ENCODE results near the gene ARMH3. TPM values are rescaled to one million over a fixed set of nuclear protein-coding genes. Genes with fewer than 3 reads are reported as not detected.

The ARMH3 gene
- total RNA-seq, 5 donors from 2014 or later (not counting 1 experiment from before 2014, with no cell fraction given): 26.4 to 30.0 (median 27.2) TPM

DNA sequence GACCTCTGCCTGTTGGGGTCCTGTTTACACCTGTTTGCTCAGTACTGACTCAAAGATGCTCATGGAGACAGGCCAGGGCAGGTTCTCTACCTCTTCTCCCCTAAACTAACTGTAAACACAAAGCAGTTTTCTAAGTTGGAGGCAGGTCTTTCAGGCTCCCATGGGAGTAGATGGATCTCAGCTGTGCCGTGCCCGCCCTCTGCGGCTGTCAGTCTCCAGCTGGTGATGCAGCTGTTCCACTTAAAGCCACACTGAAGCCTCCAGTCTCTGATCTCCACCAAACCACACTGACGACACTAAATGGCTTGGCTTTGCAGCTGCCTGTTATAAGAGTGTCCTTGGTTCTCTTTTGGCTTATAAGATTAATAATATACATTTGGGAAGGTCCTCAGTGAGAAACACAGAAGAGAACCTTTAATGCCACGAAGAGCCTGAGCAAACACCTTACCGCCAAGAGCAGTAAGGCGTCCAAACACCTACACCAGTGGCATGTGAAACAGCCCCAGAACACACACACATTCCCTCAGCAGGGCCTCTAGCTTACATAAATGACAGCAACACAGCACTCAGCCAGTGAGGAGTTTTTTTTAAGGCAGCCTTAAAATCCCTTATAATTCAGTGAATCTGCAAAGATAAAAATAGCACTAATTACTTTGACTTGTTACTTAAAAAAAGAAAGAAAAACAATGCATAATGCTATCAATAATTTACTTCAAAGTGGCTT, 152.0 kb downstream of the ARMH3 start:
- DNase-seq: peak in 1 of 35 experiments; percentile 16
- POLR2A ChIA-PET: no interaction called here
- H3K27me3 Mint-ChIP-seq: no peaks in the 10 kb centered on the region
- Histone ChIP-seq H3K4me1 (ENCODE audit: control insufficient read depth in 1 of 2, extremely low read depth in 1 of 2, insufficient read depth in 2 of 2, low read length in 2 of 2) (peaks cover 0 to 2% of the 10 kb centered on the region in 2 experiments), H3K27ac (ENCODE audit: low read length) (no peak overlapping the region), H3K4me3 (ENCODE audit: control insufficient read depth in 1 of 2, extremely low read depth in 1 of 2, low read length in 1 of 2) (no peak overlapping the region), H3K27me3 (replicated peaks in 1 of 2; ENCODE audit: control insufficient read depth in 2 of 2, extremely low read depth in 1 of 2, insufficient read depth in 2 of 2, low read length in 1 of 2) (no peaks in the 10 kb centered on the region), H3K9me3 (no peaks in the 10 kb centered on the region), H3K36me3 (ENCODE audit: control insufficient read depth in 2 of 2, extremely low read depth in 1 of 2, insufficient read depth in 1 of 2, low read length in 1 of 2) (peaks cover 0 to 7% of the 10 kb centered on the region in 2 donors)
- H3K9me3 Mint-ChIP-seq: no peaks in the 10 kb centered on the region
- 86% methylated on average over 2 of the region's 7 CpGs for WGBS (ENCODE audit: insufficient coverage)
- no peak overlapping the region for H3K4me3 Mint-ChIP-seq
- peaks cover 30% of the 10 kb centered on the region for H3K36me3 Mint-ChIP-seq
- peaks cover 6 to 19% (median 10%) of the 10 kb centered on the region in 3 donors for H3K4me1 Mint-ChIP-seq
- CTCF ChIA-PET: no interaction called here
- ATAC-seq (replicated peaks in 1 of 4): no peak
- no peak overlapping the region for H3K27ac Mint-ChIP-seq

DNA sequence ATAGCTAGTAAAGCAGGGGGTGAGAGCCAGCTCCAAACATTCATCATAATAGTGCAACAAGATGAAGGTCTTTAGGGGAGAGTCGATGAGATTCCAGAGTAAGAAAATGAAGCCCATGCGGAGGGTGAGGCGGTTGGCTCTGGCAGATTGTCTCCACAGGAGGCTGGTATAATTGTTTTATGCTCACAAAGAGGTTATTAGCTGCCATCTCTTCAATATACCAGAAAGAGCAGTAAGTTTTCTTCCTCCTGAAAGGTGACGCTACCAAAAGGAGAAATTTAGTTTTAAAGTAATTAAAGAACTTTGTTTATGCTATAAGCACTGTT, 153.2 kb downstream of the ARMH3 start:
- no peaks in the 10 kb centered on the region for H3K27me3 Mint-ChIP-seq
- Histone ChIP-seq H3K4me1 (ENCODE audit: control insufficient read depth in 1 of 2, extremely low read depth in 1 of 2, insufficient read depth in 2 of 2, low read length in 2 of 2) (peaks cover 0 to 2% of the 10 kb centered on the region in 2 experiments), H3K27ac (ENCODE audit: low read length) (no peak overlapping the region), H3K9me3 (no peaks in the 10 kb centered on the region), H3K27me3 (replicated peaks in 1 of 2; ENCODE audit: control insufficient read depth in 2 of 2, extremely low read depth in 1 of 2, insufficient read depth in 2 of 2, low read length in 1 of 2) (no peaks in the 10 kb centered on the region), H3K4me3 (ENCODE audit: control insufficient read depth in 1 of 2, extremely low read depth in 1 of 2, low read length in 1 of 2) (no peak overlapping the region), H3K36me3 (ENCODE audit: control insufficient read depth in 2 of 2, extremely low read depth in 1 of 2, insufficient read depth in 1 of 2, low read length in 1 of 2) (peaks cover 0 to 7% of the 10 kb centered on the region in 2 donors)
- H3K4me1 Mint-ChIP-seq: peaks cover 6 to 19% (median 10%) of the 10 kb centered on the region in 3 donors
- ChIA-PET POLR2A (no interaction called here), CTCF (no interaction called here)
- no CpG with 5 or more reads among the region's 4 CpGs for WGBS (ENCODE audit: insufficient coverage)
- H3K27ac Mint-ChIP-seq: no peak overlapping the region
- DNase-seq (no peak), ATAC-seq (replicated peaks in 1 of 4) (no peak)
- no peaks in the 10 kb centered on the region for H3K9me3 Mint-ChIP-seq
- H3K36me3 Mint-ChIP-seq: peaks cover 30% of the 10 kb centered on the region
- no peak overlapping the region for H3K4me3 Mint-ChIP-seq

DNA sequence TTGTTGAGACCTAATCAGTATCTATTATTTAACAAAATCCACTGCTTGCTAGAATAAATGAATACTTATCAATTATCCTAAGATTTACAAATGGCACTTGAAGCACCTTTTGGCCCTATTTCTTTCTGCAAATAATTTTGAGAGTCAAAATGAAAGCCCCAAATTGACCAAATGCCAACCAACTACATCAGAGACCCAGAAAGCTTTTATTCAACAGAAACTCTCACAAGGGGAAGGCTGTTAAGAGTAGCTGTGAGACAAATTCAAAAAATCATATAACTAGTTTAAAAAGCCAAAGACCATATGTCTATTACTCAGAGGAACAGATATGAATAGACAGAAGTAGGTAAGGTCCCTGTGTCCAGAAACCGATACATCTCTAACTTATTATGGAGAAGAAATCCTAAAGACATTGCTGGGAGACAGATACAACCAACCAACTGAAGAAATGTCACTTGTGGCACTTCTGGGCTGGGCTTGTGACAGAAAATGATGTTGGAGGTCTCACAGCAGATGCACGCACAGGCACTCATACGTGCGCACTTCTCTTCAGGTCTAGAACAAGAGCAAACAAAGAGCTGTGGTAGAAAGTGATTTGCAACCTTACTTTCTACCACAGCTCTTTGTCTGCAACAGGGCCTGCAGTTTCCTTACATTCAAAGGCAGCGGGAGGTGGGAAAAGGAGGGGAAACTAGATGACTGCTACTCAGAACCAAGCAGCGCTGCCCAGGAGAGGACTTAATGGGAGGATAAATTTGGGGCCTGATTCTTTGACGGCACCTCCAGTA, 153.7 kb downstream of the ARMH3 start:
- Mint-ChIP-seq H3K9me3 (no peaks in the 10 kb centered on the region), H3K4me3 (no peak overlapping the region), H3K27ac (no peak overlapping the region), H3K4me1 (peaks cover 6 to 22% (median 12%) of the 10 kb centered on the region in 3 donors), H3K27me3 (no peaks in the 10 kb centered on the region), H3K36me3 (peaks cover 30% of the 10 kb centered on the region)
- DNase-seq (no peak), ATAC-seq (replicated peaks in 1 of 4) (no peak)
- Histone ChIP-seq H3K4me3 (ENCODE audit: control insufficient read depth in 1 of 2, extremely low read depth in 1 of 2, low read length in 1 of 2) (no peak overlapping the region), H3K9me3 (no peaks in the 10 kb centered on the region), H3K36me3 (ENCODE audit: control insufficient read depth in 2 of 2, extremely low read depth in 1 of 2, insufficient read depth in 1 of 2, low read length in 1 of 2) (peaks cover 0 to 7% of the 10 kb centered on the region in 2 donors), H3K27ac (ENCODE audit: low read length) (no peak overlapping the region), H3K4me1 (ENCODE audit: control insufficient read depth in 1 of 2, extremely low read depth in 1 of 2, insufficient read depth in 2 of 2, low read length in 2 of 2) (peaks cover 0 to 2% of the 10 kb centered on the region in 2 experiments), H3K27me3 (replicated peaks in 1 of 2; ENCODE audit: control insufficient read depth in 2 of 2, extremely low read depth in 1 of 2, insufficient read depth in 2 of 2, low read length in 1 of 2) (no peaks in the 10 kb centered on the region)
- 100% methylated on average over 1 of the region's 7 CpGs for WGBS (ENCODE audit: insufficient coverage)
- CTCF ChIA-PET: no interaction called here
- POLR2A ChIA-PET: interaction anchor here in 1 of 2 donors (0.6 kb wide), 1 partner anchor 15 kb away, joined by 6 read pairs; no protein-coding TSS in a partner anchor

DNA sequence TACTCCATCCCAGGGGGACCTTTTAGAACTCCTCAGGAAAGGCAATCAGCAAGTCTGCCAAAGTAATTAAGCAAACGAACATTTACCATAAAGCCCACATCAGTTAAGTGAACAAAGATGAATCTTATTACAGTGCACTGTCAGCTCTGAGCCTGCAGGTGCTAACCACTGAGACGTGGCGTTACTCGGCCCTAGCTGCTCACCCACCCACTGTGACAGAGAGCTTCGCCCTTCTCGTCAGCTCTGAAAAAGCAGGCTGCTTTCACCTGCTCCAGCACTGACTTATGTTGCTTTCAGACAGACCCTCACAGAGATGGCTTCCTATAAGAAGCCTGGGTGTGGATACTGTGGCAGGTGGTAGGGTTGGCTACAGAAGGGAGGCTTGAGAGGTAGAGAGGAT, 154.6 kb downstream of the ARMH3 start:
- Histone ChIP-seq H3K27me3 (replicated peaks in 1 of 2; ENCODE audit: control insufficient read depth in 2 of 2, extremely low read depth in 1 of 2, insufficient read depth in 2 of 2, low read length in 1 of 2) (no peaks in the 10 kb centered on the region), H3K9me3 (no peaks in the 10 kb centered on the region), H3K4me3 (ENCODE audit: control insufficient read depth in 1 of 2, extremely low read depth in 1 of 2, low read length in 1 of 2) (no peak overlapping the region), H3K4me1 (ENCODE audit: control insufficient read depth in 1 of 2, extremely low read depth in 1 of 2, insufficient read depth in 2 of 2, low read length in 2 of 2) (no peaks in the 10 kb centered on the region), H3K27ac (ENCODE audit: low read length) (no peak overlapping the region), H3K36me3 (ENCODE audit: control insufficient read depth in 2 of 2, extremely low read depth in 1 of 2, insufficient read depth in 1 of 2, low read length in 1 of 2) (peaks cover 0 to 7% of the 10 kb centered on the region in 2 donors)
- Mint-ChIP-seq H3K4me1 (peaks cover 8 to 23% (median 10%) of the 10 kb centered on the region in 3 donors), H3K36me3 (peaks cover 28% of the 10 kb centered on the region), H3K9me3 (no peaks in the 10 kb centered on the region), H3K27ac (no peak overlapping the region), H3K27me3 (no peaks in the 10 kb centered on the region), H3K4me3 (no peak overlapping the region)
- no peak for ATAC-seq (replicated peaks in 1 of 4)
- ChIA-PET CTCF (no interaction called here), POLR2A (no interaction called here)
- 67% methylated on average over 5 of the region's 6 CpGs for WGBS (ENCODE audit: insufficient coverage)
- DNase-seq: peak in 1 of 35 experiments; percentile 9

DNA sequence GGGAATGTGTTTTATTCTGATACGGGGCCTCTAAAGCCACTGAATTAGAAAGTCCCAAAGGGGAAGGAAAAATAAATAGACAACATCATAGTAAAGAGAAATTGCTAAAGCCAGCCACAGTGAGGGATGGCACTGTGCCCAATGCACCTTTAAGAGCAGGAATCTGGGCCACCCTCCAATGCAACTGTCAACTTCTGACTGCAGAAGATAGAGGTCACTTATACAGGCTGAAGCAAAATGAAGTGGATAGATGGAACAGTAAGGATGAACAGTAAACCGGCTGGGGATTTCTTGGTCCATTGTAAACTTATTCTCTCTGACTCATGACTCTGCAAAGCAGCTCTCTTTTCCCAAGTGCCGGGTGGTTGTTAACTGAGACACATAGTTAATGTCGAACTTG, 158.3 kb downstream of the ARMH3 start:
- ChIA-PET POLR2A (no interaction called here), CTCF (interaction anchor here (0.6 to 2.7 kb wide), 7 partner anchors 8 to 292 kb away, joined by 3 to 10 read pairs (median 3); no protein-coding TSS in a partner anchor)
- Histone ChIP-seq H3K4me1 (ENCODE audit: control insufficient read depth in 1 of 2, extremely low read depth in 1 of 2, insufficient read depth in 2 of 2, low read length in 2 of 2) (no peaks in the 10 kb centered on the region), H3K4me3 (ENCODE audit: control insufficient read depth in 1 of 2, extremely low read depth in 1 of 2, low read length in 1 of 2) (no peak overlapping the region), H3K27me3 (replicated peaks in 1 of 2; ENCODE audit: control insufficient read depth in 2 of 2, extremely low read depth in 1 of 2, insufficient read depth in 2 of 2, low read length in 1 of 2) (no peaks in the 10 kb centered on the region), H3K36me3 (ENCODE audit: control insufficient read depth in 2 of 2, extremely low read depth in 1 of 2, insufficient read depth in 1 of 2, low read length in 1 of 2) (peaks cover 0 to 5% of the 10 kb centered on the region in 2 donors), H3K9me3 (no peaks in the 10 kb centered on the region), H3K27ac (ENCODE audit: low read length) (no peak overlapping the region)
- Mint-ChIP-seq H3K9me3 (no peaks in the 10 kb centered on the region), H3K27me3 (no peaks in the 10 kb centered on the region), H3K36me3 (peaks cover 14% of the 10 kb centered on the region), H3K4me1 (peaks cover 7 to 18% (median 8%) of the 10 kb centered on the region in 3 donors), H3K4me3 (no peak overlapping the region), H3K27ac (no peak overlapping the region)
- no peak for DNase-seq
- no peak for ATAC-seq (replicated peaks in 1 of 4)
- WGBS (ENCODE audit: insufficient coverage): no CpG with 5 or more reads among the region's 4 CpGs

DNA sequence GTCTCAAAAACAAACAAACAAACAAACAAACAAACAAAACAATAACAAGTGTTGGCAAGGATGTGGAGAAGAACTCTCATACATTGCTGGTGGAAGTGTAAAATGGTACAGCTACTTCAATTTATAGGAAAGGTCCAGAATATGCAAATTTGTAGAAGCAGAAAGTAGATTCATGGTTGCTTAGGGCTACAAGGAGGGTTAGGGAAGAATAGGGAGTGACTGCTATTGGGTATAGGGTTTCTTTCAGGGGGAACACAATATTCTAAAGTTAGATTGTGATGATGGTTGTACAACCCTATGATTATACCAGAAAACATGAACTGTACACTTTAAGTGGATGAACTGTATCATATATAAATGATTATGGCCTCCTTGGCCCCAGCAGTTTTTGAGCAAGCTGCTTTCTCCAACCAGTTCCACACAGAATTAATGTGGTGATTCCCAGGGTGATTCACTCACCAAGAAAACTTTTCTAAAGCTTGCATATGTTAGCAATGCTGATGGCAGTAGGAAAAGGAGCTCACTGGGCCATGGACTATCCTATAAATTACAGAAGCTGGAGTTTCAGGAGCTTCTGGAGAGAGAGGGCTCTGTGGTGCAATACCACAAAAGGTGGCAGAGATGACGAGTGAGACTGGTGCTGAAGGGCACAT, 159.6 kb downstream of the ARMH3 start:
- Mint-ChIP-seq H3K27me3 (no peaks in the 10 kb centered on the region), H3K36me3 (peaks cover 4% of the 10 kb centered on the region), H3K4me3 (no peak overlapping the region), H3K4me1 (peaks cover 7 to 15% (median 8%) of the 10 kb centered on the region in 3 donors), H3K9me3 (no peaks in the 10 kb centered on the region), H3K27ac (peak overlapping the region in 1 of 2 donors; percentile 36)
- H3K36me3 ChIP-seq (ENCODE audit: control insufficient read depth in 2 of 2, extremely low read depth in 1 of 2, insufficient read depth in 1 of 2, low read length in 1 of 2): no peaks in the 10 kb centered on the region
- CTCF ChIA-PET: interaction anchor here in 1 of 2 donors (2.7 kb wide), 1 partner anchor 7 kb away, joined by 10 read pairs; no protein-coding TSS in a partner anchor
- no peaks in the 10 kb centered on the region for H3K27me3 ChIP-seq (replicated peaks in 1 of 2; ENCODE audit: control insufficient read depth in 2 of 2, extremely low read depth in 1 of 2, insufficient read depth in 2 of 2, low read length in 1 of 2)
- WGBS (ENCODE audit: insufficient coverage): 80% methylated on average over 1 of the region's 1 CpG
- no peak overlapping the region for H3K4me3 ChIP-seq (ENCODE audit: control insufficient read depth in 1 of 2, extremely low read depth in 1 of 2, low read length in 1 of 2)
- ATAC-seq (replicated peaks in 1 of 4): no peak
- H3K4me1 ChIP-seq (ENCODE audit: control insufficient read depth in 1 of 2, extremely low read depth in 1 of 2, insufficient read depth in 2 of 2, low read length in 2 of 2): no peaks in the 10 kb centered on the region
- DNase-seq: no peak
- no peak overlapping the region for H3K27ac ChIP-seq (ENCODE audit: low read length)
- no peaks in the 10 kb centered on the region for H3K9me3 ChIP-seq
- POLR2A ChIA-PET: no interaction called here
